Activated T-helper 2 cell treated with anti-CD3 and anti-CD28 coated beads, Interferon-gamma antibody, Interleukin-2, Interleukin-4, amounts not matched to agents 10 μg/mL and 5 μg/mL and 100 μg/mL, durations not matched to agents 14 hours and 24 hours and 36 hours (primary cell): ENCODE measurements around the gene WRAP73. TPM values are rescaled to one million over a fixed set of nuclear protein-coding genes. Genes with fewer than 3 reads are reported as not detected.

Experiments
- DNase-seq: peaks from one replicate; pipeline ENCODE4 v3.0.0; 2021; ENCODE audit warnings: low spot score
- H3K27ac Mint-ChIP-seq: one replicate; pipeline ENCODE4 v1.8.0; 2021; ENCODE audit warnings: mixed read lengths
- H3K27me3 Mint-ChIP-seq: one replicate; pipeline ENCODE4 v1.8.0; 2021; ENCODE audit warnings: low read depth, mixed read lengths
- H3K36me3 Mint-ChIP-seq: one replicate; pipeline ENCODE4 v1.8.0; 2021; ENCODE audit warnings: low read depth, mixed read lengths
- H3K4me1 Mint-ChIP-seq: one replicate; pipeline ENCODE4 v1.8.0; 2021; ENCODE audit warnings: low read depth, mixed read lengths
- H3K4me3 Mint-ChIP-seq: one replicate; pipeline ENCODE4 v1.8.0; 2021; ENCODE audit warnings: low read depth, mild to moderate bottlenecking, moderate library complexity, mixed read lengths
- H3K9me3 Mint-ChIP-seq: one replicate; pipeline ENCODE4 v1.8.0; 2021; ENCODE audit warnings: mixed read lengths
- intact Hi-C: fragments of 100-400 bp; cut with micrococcal nuclease; formaldehyde crosslinking; loops from one replicate; pipeline ENCODE4 v1.15.1; 2023
- total RNA-seq: library from RNA; stranded (reverse); gene quantifications from 2 replicates; pipeline ENCODE4 v1.2.3, GENCODE V29; 2022

Gene WRAP73
- total RNA-seq, 1 donor from 2014 or later, result 38.7 TPM

DNA sequence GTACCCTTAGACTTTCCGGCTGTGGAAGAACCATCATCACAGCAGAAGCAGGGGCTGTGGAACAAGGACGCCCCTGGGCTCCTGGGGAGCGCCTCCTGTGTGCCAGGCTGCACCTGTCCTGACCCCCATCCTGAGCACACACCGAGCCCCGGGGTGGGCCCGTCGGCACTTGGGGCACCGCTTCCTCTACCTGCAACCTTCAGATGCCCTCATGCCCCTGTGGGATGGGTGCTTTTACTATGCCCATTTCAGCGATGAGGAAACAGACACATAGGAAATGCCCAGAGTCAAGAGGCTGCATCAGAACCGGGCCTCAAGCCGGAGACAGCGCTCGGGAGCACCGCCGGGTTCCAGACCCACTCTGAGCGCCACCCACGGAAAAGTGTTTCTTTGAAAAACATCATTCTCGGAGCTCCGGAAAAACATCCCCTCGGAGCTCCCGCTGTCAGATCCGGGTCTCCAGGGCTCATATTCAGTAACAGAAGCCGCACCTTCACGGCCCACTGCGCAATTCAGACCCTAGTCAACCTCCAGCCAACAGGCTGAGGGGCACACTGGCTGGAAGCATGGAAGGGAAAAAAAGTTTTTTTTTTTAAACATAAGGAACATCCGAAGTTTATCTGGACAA lies 17.1 kb downstream of the WRAP73 start:
- Mint-ChIP-seq H3K27ac (no peak overlapping the region), H3K4me1 (no peaks in the 10 kb centered on the region), H3K36me3 (peaks cover 23% of the 10 kb centered on the region), H3K4me3 (no peak overlapping the region), H3K9me3 (no peaks in the 10 kb centered on the region), H3K27me3 (no peaks in the 10 kb centered on the region)
- intact Hi-C loops, result no loop called here
- no peak for DNase-seq

DNA sequence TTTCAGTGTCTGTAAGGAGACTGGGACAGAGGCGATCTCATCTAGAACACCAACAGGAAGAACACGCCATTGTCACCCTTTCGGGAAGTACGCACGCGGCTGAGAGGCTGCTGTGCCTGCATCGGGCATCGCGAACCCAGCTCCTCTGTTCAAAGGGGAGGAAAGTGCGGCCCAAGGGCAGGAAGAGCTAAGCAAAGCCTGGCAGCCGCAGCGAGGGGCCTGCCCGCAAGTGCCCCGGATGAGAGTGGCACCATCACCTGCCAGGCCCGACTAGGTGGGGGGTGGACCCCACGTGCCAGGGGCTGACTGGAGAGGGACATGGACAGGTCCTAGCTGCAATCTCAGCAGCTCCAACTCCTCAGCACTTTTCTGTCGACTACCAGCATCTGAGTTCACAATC lies 17.6 kb downstream of the WRAP73 start:
- H3K36me3 Mint-ChIP-seq, result peaks cover 20% of the 10 kb centered on the region
- no peaks in the 10 kb centered on the region for H3K4me1 Mint-ChIP-seq

DNA sequence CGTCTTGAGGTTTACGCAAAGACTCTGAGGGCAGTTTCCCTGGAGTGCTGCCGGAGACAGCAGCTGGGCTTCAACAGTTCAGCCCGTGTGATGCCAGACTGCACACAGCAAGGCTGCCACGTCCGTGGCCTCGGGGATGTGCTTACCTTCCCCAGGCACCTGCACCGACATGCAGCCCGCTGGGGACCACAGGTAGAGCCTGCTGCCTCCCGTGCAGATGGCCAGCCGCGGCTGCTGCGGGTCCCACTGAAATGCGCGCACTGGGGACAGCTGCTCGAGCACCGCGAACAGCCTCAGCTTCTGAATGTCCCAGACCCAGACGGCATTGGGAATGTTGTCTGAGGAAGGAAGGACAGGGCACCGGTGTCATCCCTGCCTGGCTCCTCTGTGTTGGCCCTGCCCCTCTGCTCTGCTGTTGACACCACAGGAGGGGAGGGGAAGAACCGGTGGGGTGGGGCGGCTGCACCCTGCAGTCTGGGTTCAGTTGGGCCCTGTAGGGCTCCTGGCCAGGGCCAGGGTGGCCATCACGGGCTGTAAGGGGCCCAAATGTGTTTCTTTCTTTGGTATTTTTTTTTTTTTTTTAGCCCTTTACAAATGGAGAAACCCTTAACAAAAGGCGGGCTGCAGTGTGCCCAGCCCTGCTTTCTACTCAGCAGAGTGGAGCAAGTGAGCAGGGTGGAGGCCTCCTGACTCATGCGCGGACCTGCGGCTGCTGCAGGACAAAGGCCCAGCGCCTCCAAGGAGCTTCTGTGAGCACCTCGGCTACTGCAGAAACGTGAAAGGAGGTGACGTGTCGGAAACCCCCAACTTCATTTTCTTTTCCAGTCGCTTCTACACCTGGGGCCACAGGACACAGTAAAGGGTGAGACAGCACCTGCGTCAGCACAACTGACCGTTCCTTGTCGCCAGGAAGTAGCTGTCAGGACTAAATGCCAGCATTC lies 18.3 kb downstream of the WRAP73 start:
- no peaks in the 10 kb centered on the region for H3K4me1 Mint-ChIP-seq
- H3K4me3 Mint-ChIP-seq, result no peak overlapping the region
- intact Hi-C loops, result no loop called here
- H3K27me3 Mint-ChIP-seq, result no peaks in the 10 kb centered on the region
- peaks cover 15% of the 10 kb centered on the region for H3K36me3 Mint-ChIP-seq
- H3K9me3 Mint-ChIP-seq, result no peaks in the 10 kb centered on the region
- no peak for DNase-seq
- H3K27ac Mint-ChIP-seq, result no peak overlapping the region

More for the DNA sequence above, 17.6 kb downstream of the WRAP73 start:
- Mint-ChIP-seq H3K9me3 (no peaks in the 10 kb centered on the region), H3K4me3 (no peak overlapping the region), H3K27me3 (no peaks in the 10 kb centered on the region), H3K27ac (no peak overlapping the region)
- no peak for DNase-seq
- intact Hi-C loops, result no loop called here

DNA sequence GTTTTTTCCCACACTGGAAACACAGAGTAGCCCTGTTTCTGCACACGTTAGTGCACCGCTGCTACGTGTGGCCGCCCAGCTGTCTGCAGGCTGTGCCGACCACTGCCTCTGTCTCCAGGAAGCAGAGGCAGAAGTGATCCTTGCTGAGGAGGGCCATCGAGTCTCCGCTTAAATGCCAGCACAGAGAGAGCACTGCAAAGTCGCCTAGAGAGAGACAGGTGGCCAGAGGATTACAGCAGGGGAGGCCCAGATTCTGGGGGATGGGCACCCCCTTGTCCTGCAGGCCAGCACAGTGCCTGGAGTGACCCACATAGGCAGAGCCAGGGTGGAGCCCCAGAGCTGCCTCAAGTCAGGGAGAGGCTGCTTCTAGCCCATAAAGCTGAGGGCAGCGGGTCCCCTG lies 19.0 kb downstream of the WRAP73 start:
- DNase-seq, result no peak
- H3K4me1 Mint-ChIP-seq, result peaks cover under 1% of the 10 kb centered on the region
- no peak overlapping the region for H3K4me3 Mint-ChIP-seq
- H3K36me3 Mint-ChIP-seq, result peaks cover 14% of the 10 kb centered on the region
- H3K9me3 Mint-ChIP-seq, result no peaks in the 10 kb centered on the region
- H3K27ac Mint-ChIP-seq, result no peak overlapping the region
- no peaks in the 10 kb centered on the region for H3K27me3 Mint-ChIP-seq
- intact Hi-C loops, result no loop called here

DNA sequence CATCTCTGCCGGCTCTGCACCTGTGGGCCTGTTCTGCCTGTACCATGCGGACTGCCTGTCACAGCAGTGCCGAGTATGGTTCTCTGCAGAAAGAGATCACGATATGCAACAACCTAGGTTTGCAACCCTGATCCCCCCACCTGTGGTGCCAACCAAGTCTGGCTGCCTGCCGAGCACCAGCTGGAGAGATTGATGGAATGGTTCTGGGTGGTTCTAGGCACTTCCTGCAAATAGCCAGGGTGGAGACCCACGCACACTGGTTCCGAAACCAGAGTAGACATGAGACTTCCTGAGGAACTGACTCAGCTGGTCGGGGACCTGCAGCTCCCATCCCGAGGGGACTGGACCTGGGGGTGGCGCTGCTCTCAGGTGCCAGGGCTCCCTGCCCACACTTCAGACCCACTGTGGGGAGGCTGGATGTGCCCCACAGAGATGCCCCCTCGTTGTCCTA lies 19.7 kb downstream of the WRAP73 start:
- intact Hi-C loops, result no loop called here
- H3K4me3 Mint-ChIP-seq, result no peak overlapping the region
- no peak for DNase-seq
- peaks cover 11% of the 10 kb centered on the region for H3K36me3 Mint-ChIP-seq
- H3K9me3 Mint-ChIP-seq, result no peaks in the 10 kb centered on the region
- H3K27me3 Mint-ChIP-seq, result no peaks in the 10 kb centered on the region
- no peak overlapping the region for H3K27ac Mint-ChIP-seq
- H3K4me1 Mint-ChIP-seq, result peaks cover 5% of the 10 kb centered on the region

DNA sequence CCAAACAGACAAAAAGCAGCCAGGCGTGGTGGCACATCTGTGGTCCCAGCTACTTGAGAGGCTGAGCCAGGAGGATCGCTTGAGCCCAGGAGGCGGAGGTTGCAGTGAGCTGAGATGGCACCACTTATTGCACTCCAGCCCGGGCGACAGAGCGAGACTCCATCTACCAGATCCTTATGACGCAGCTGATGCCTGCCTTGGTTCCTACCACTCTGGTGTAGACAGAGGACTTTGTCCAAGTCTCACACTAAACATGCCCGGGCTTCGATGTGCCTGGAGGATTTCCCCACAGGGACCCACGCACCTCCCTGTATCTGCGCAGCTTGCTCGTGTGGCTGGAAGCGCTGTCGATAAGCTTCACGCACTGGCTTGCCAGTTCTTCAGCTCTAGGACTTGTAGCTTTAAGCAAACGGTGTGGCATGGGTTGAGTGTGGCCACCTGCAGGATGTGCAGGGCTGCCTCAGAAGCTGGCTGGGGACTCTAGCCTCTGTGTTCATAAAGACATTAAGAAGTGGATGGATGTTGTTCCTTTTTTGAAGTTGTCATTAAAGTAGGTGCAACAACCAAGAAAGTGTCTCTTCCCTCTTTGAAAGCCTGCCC lies 20.2 kb downstream of the WRAP73 start:
- DNase-seq, result no peak
- no peaks in the 10 kb centered on the region for H3K27me3 Mint-ChIP-seq
- H3K4me1 Mint-ChIP-seq, result peaks cover 5% of the 10 kb centered on the region
- H3K9me3 Mint-ChIP-seq, result no peaks in the 10 kb centered on the region
- intact Hi-C loops, result no loop called here
- H3K36me3 Mint-ChIP-seq, result peaks cover 8% of the 10 kb centered on the region
- H3K27ac Mint-ChIP-seq, result no peak overlapping the region
- no peak overlapping the region for H3K4me3 Mint-ChIP-seq

DNA sequence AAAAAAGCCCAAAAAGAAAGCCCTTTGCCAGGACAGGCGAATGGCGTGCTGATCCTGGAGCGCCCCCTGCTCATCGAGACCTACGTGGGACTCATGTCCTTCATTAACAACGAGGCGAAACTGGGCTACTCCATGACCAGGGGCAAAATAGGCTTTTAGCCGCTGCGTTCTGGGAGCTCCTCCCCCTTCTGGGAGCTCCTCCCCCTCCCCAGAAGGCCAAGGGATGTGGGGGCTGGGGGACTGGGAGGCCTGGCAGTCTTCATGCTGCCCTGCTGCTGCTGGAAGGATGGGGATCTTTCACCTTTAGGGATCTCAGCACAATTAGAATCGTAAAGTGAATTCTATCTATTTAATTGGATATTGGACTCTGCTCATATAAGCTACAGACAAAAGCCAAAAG lies 21.5 kb downstream of the WRAP73 start:
- peaks cover 10% of the 10 kb centered on the region for H3K4me1 Mint-ChIP-seq
- H3K27ac Mint-ChIP-seq, result no peak overlapping the region
- DNase-seq, result no peak
- intact Hi-C loops, result no loop called here
- no peak overlapping the region for H3K4me3 Mint-ChIP-seq
- H3K9me3 Mint-ChIP-seq, result no peaks in the 10 kb centered on the region
- no peaks in the 10 kb centered on the region for H3K27me3 Mint-ChIP-seq
- H3K36me3 Mint-ChIP-seq, result peaks cover 8% of the 10 kb centered on the region

DNA sequence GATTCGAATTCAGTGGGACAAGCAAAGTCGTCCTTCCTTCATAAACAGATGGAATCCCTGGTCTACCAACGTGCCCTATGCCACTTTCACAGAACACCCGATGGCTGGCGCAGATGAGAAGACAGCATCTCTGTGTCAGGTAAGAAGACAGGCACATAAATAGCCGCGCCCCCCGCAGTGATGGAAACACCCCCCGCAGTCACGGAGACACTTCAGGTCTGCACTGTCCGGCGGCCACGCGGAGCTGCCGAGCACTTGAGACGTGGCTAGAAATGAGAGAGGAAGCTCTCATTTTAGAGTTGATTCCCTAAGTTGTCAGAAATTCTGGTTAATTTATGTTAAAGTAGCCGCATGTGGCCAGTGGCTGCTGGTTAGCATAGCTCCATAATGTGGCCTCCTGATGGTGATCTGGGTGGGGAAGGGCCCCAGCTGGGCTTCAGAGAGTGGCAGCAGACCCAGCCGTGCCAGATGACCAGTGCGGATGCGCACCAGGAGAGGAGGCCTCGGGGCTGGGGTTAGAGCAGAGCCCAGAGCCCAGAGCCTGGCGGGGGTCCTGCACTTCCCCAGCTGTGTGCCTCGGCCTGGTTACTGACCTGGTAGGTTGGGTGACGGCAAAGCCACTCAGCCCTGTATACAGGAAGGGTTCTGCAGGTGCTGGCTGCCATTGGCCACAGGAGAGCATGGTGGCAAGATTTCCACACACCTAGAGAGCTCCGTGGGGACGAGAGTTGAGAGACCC lies 22.2 kb downstream of the WRAP73 start:
- Mint-ChIP-seq H3K4me1 (peaks cover 10% of the 10 kb centered on the region), H3K36me3 (peaks cover 4% of the 10 kb centered on the region), H3K27ac (no peak overlapping the region), H3K9me3 (no peaks in the 10 kb centered on the region), H3K27me3 (no peaks in the 10 kb centered on the region), H3K4me3 (no peak overlapping the region)
- DNase-seq, result no peak
- intact Hi-C loops, result loop anchor here (2.0 kb wide), 1 partner anchor 21 kb away; no protein-coding TSS in a partner anchor

DNA sequence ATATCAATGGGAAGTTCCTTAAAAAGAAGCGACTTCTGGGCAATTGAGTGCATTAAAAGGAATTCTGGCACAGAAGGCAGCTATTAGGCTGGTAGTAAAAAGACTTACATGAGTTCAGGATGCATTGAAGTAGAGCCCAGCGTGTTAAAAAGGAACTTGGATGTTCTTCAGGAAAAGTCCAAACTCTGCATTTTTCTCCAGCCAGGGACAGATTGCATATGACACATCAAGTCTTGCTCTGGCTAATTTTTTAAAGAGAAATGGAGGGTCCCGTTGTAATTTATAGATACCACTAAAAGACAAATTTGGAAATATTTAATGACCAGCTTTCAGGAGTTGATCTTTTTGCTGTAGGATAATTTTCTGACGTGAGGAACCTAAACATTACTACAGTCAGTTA lies 23.9 kb downstream of the WRAP73 start:
- DNase-seq, result no peak
- no peaks in the 10 kb centered on the region for H3K27me3 Mint-ChIP-seq
- H3K4me3 Mint-ChIP-seq, result peak overlapping the region; percentile 67
- peaks cover 4% of the 10 kb centered on the region for H3K36me3 Mint-ChIP-seq
- intact Hi-C loops, result loop anchor here (2.0 kb wide), 1 partner anchor 23 kb away; no protein-coding TSS in a partner anchor
- H3K9me3 Mint-ChIP-seq, result no peaks in the 10 kb centered on the region
- H3K4me1 Mint-ChIP-seq, result peaks cover 10% of the 10 kb centered on the region
- H3K27ac Mint-ChIP-seq, result no peak overlapping the region

DNA sequence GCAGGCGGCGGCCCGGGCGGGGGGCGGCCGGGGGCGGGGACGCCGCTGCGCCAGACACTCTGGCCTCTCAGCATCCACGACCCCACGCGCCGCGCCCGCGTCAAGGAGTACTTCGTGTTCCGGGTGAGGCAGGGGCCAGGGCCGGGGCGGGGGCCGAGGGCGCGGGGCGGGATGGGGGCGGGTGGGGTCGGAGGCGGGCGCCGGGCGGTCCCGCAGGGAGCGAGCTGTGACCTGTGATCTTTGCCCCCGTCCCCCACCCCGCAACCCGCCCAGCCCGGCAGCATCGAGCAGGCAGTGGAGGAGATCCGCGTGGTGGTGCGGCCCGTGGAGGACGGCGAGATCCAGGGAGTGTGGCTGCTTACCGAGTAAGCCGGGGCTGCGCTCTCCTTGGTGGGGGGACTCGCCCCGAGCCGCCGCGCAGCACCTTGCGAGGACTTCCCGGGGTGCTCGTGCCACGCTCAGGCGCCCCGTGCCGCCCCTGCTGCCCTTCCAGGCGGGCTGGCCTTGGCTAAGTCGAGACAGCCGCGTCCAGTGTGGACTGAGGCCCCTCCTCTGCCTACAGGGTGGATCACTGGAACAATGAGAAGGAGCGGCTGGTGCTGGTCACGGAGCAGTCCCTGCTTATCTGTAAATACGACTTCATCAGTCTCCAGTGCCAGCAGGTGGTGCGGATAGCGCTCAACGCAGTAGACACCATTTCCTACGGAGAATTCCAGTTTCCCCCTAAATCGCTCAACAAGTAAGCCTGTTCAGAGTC lies 24.6 kb downstream of the WRAP73 start:
- H3K27me3 Mint-ChIP-seq, result no peaks in the 10 kb centered on the region
- peak overlapping the region; percentile 84 for H3K4me3 Mint-ChIP-seq
- no peaks in the 10 kb centered on the region for H3K9me3 Mint-ChIP-seq
- intact Hi-C loops, result no loop called here
- H3K27ac Mint-ChIP-seq, result no peak overlapping the region
- peaks cover 4% of the 10 kb centered on the region for H3K36me3 Mint-ChIP-seq
- peaks cover 10% of the 10 kb centered on the region for H3K4me1 Mint-ChIP-seq
- no peak for DNase-seq

DNA sequence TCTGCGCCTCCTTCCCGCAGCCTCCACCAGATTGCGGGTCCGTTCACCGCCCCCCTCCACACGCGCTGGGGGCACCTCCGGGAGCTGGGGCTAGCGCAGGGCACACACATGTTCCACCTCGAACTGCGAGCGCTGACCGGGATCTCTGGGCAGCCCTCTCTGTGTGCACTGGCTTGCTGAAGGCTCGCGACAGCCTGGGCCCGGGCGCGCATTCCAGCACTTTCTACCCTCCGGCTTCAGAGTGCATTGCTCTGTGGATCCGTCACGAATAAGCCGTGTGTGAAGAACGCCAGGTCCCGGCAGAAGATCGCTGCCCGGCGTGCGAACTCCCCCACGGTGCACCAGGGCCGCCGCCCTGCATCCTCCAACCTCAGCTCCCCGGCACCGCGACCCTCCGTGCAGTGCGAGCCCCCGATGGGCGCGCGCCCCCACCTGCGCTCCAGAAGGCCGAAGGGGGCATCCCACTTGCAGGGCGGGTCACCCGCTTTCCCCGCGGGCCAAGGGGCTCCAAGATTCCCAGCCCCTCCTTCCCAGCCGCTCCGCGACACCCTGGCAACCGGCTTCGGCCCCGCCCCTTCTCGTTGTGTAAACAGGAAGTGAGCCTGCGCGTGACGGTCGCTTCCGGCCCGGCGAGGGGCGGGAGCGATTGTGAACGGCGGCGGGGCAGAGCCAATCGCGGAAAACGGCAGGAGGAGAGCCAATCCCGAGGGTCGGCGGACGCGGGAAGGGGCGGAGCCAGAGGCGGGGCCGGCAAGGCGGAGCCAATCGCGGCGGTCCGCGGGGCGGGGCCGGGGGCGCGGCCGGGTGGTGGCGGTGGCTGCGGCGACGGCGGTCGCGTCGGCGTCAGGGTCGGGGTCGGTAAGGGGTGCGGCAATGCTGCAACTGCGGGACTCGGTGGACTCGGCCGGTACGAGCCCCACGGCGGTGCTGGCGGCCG lies 25.4 kb downstream of the WRAP73 start, which contains the start of gene TPRG1L:
Gene TPRG1L, plus strand, starts transcription at position 816 of the 937 bp plus-strand sequence. Its CDS starts 58 bp downstream, at position 874.
- H3K27ac Mint-ChIP-seq, result peak within 1 kb of the TSS; percentile 72
- H3K36me3 Mint-ChIP-seq, result peaks cover 4% of the 10 kb centered on the region
- no peaks in the 10 kb centered on the region for H3K27me3 Mint-ChIP-seq
- peak; percentile 98 for DNase-seq
- no peaks in the 10 kb centered on the region for H3K9me3 Mint-ChIP-seq
- peaks cover 10% of the 10 kb centered on the region for H3K4me1 Mint-ChIP-seq
- H3K4me3 Mint-ChIP-seq, result peak within 1 kb of the TSS; percentile 84
- intact Hi-C loops, result no loop called here
